Measurements from ENCODE around the gene ZNF610. TPM values are rescaled to one million over a fixed set of nuclear protein-coding genes. Genes with fewer than 3 reads are reported as not detected.

Gene ZNF610
- total RNA-seq, 6 experiments from 2014 or later, result 0.14 TPM; not detected in 5

DNA sequence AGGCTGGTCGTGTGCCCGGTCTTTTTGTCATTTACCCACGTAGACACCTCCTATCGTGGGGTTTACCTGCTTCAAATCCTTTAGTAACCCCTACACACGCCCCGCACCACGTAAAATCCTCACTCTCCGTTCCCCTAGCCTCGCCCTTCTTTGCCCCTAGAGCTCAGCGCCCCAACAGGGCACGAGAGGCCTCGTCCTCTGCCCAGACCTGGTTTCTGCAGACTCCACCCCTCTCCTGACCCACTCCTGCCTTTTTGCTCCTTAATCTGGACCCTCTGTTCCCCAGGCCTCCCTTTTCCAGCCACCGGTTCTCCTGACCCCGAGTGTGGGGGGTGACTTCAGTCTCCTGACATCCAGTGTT, 62.0 kb downstream of the ZNF610 start:
- no peaks in the 10 kb centered on the region; the same call in 1 of the 2 replicates for H3K27me3 Mint-ChIP-seq (ENCODE audit: insufficient read depth)
- no peak for DNase-seq
- TF ChIP-seq, protein P1, sequence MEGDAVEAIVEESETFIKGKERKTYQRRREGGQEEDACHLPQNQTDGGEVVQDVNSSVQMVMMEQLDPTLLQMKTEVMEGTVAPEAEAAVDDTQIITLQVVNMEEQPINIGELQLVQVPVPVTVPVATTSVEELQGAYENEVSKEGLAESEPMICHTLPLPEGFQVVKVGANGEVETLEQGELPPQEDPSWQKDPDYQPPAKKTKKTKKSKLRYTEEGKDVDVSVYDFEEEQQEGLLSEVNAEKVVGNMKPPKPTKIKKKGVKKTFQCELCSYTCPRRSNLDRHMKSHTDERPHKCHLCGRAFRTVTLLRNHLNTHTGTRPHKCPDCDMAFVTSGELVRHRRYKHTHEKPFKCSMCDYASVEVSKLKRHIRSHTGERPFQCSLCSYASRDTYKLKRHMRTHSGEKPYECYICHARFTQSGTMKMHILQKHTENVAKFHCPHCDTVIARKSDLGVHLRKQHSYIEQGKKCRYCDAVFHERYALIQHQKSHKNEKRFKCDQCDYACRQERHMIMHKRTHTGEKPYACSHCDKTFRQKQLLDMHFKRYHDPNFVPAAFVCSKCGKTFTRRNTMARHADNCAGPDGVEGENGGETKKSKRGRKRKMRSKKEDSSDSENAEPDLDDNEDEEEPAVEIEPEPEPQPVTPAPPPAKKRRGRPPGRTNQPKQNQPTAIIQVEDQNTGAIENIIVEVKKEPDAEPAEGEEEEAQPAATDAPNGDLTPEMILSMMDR (IDR thresholded peaks at IDR 0.05), result no peak
- peak overlapping the region; percentile 94 for H3K4me3 Mint-ChIP-seq
- H3K36me3 Mint-ChIP-seq (ENCODE audit: low read depth), result peaks cover 82% of the 10 kb centered on the region
- peaks cover 20% of the 10 kb centered on the region for H3K4me1 Mint-ChIP-seq (ENCODE audit: low read depth)
- peaks cover 64% of the 10 kb centered on the region for H3K9me3 Mint-ChIP-seq
- H3K27ac Mint-ChIP-seq, result peak overlapping the region; percentile 94

DNA sequence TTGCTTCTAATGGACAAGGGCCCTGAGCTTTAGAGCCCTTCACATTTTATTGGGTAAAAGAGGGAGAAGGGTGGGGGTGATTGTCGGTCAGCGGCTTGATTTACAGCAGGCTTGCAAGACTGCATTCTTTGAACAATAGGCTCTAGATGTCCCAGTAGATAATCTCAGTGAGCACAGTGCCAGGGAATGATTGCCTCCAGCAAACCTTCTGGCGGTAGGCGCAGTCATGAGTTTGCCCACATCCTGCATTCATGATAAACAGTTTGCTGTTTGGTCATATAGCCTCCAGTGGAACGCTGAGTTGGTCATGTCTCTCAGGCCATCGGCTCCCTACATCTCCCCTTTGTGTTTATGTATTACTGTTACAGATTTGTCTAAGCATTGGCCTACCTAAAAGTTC, 74.2 kb downstream of the ZNF610 start:
- Mint-ChIP-seq H3K9me3 (peaks cover 59% of the 10 kb centered on the region), H3K4me1 (ENCODE audit: low read depth) (no peaks in the 10 kb centered on the region)

DNA sequence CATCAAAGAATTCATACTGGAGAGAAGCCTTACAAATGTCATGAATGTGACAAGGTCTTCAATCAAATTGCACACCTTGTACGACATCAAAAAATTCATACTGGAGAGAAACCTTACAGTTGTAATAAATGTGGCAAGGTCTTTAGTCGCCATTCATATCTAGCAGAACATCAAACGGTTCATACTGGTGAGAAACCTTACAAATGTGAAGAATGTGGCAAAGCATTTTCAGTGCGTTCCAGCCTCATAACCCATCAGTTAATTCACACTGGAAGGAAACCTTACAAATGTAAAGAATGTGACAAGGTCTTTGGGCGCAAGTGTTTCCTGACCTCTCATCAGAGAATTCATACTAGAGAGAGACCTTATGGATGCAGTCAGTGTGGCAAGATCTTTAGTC, 79.7 kb downstream of the ZNF610 start:
- H3K9me3 Mint-ChIP-seq, result peaks cover 84% of the 10 kb centered on the region
- TF ChIP-seq, protein P1 (IDR thresholded peaks at IDR 0.05), result no peak
- H3K27me3 Mint-ChIP-seq (ENCODE audit: insufficient read depth), result no peaks in the 10 kb centered on the region
- H3K4me3 Mint-ChIP-seq, result no peak overlapping the region
- DNase-seq, result no peak
- H3K4me1 Mint-ChIP-seq (ENCODE audit: low read depth), result no peaks in the 10 kb centered on the region
- H3K27ac Mint-ChIP-seq, result no peak overlapping the region
- peaks cover 53% of the 10 kb centered on the region for H3K36me3 Mint-ChIP-seq (ENCODE audit: low read depth)

More for the DNA sequence above, 74.2 kb downstream of the ZNF610 start:
- Mint-ChIP-seq H3K4me3 (no peak overlapping the region), H3K27me3 (ENCODE audit: insufficient read depth) (no peaks in the 10 kb centered on the region), H3K27ac (no peak overlapping the region), H3K36me3 (ENCODE audit: low read depth) (peaks cover 92% of the 10 kb centered on the region)
- DNase-seq, result no peak
- TF ChIP-seq, protein P1 (IDR thresholded peaks at IDR 0.05), result no peak

Other genes with a start within 250 kb of the ZNF610 start
- gene ZNF841, start 240.5 kb upstream of the ZNF610 start, total RNA-seq (2021; fragmentation: NEBNext Ultra II Directional; extraction: Animal tissue kit (Norgen Biotek cat#: 25700)), result 10 to 100 TPM; 13.2 to 17.1 (median 14.3) TPM
- gene ZNF616, start 196.3 kb upstream of the ZNF610 start, total RNA-seq (2021; fragmentation: NEBNext Ultra II Directional; extraction: Animal tissue kit (Norgen Biotek cat#: 25700)), result 10 to 100 TPM in 3 of 6 experiments, 1 to 10 TPM in 3; 8.6 to 11.0 (median 9.9) TPM
- 1 to 10 TPM; 4.6 to 7.0 (median 5.9) TPM for gene ZNF836, start 164.6 kb upstream of the ZNF610 start, total RNA-seq (2021; fragmentation: NEBNext Ultra II Directional; extraction: Animal tissue kit (Norgen Biotek cat#: 25700))
- 100 to 1,000 TPM; 326 to 383 (median 349) TPM for gene PPP2R1A, start 146.2 kb upstream of the ZNF610 start, total RNA-seq (2021; fragmentation: NEBNext Ultra II Directional; extraction: Animal tissue kit (Norgen Biotek cat#: 25700))
- 10 to 100 TPM in 5 of 6 experiments, 1 to 10 TPM in 1; 9.6 to 12.0 (median 10.8) TPM for gene ZNF766, start 66.7 kb upstream of the ZNF610 start, total RNA-seq (2021; fragmentation: NEBNext Ultra II Directional; extraction: Animal tissue kit (Norgen Biotek cat#: 25700))
- 10 to 100 TPM in 5 of 6 experiments, 1 to 10 TPM in 1; 9.8 to 12.5 (median 11.9) TPM for gene ZNF480, start 39.1 kb upstream of the ZNF610 start, total RNA-seq (2021; fragmentation: NEBNext Ultra II Directional; extraction: Animal tissue kit (Norgen Biotek cat#: 25700))
- gene ZNF880, start 33.7 kb downstream of the ZNF610 start, total RNA-seq (2021; fragmentation: NEBNext Ultra II Directional; extraction: Animal tissue kit (Norgen Biotek cat#: 25700)), result 10 to 100 TPM in 4 of 6 experiments, 1 to 10 TPM in 2; 7.5 to 21.7 (median 19.5) TPM
- 10 to 100 TPM in 5 of 6 experiments, 1 to 10 TPM in 1; 9.7 to 21.2 (median 17.5) TPM for gene ZNF528, start 61.6 kb downstream of the ZNF610 start, total RNA-seq (2021; fragmentation: NEBNext Ultra II Directional; extraction: Animal tissue kit (Norgen Biotek cat#: 25700))
- not detected for gene ZNF534, start 92.9 kb downstream of the ZNF610 start, total RNA-seq (2021; fragmentation: NEBNext Ultra II Directional; extraction: Animal tissue kit (Norgen Biotek cat#: 25700))
- gene ZNF578, start 117.3 kb downstream of the ZNF610 start, total RNA-seq (2021; fragmentation: NEBNext Ultra II Directional; extraction: Animal tissue kit (Norgen Biotek cat#: 25700)), result 1 to 10 TPM in 4 of 6 experiments, under 1 TPM in 2; 0.94 to 1.4 (median 1.0) TPM
- 10 to 100 TPM; 14.7 to 17.6 (median 15.8) TPM for gene ZNF808, start 191.4 kb downstream of the ZNF610 start, total RNA-seq (2021; fragmentation: NEBNext Ultra II Directional; extraction: Animal tissue kit (Norgen Biotek cat#: 25700))
- gene ZNF701, start 234.0 kb downstream of the ZNF610 start, total RNA-seq (2021; fragmentation: NEBNext Ultra II Directional; extraction: Animal tissue kit (Norgen Biotek cat#: 25700)), result 10 to 100 TPM in 1 of 6 experiments, 1 to 10 TPM in 5; 7.0 to 10.0 (median 8.5) TPM